SU-DHL-6 (cell line): ENCODE data around the gene LRRTM3.

Experiments
- CTCF ChIP-seq: fragments of 200-600 bp; sonication (generic); IDR thresholded peaks from one replicate; pipeline ENCODE4 v1.5.1; 2017; ENCODE audit warnings: antibody characterized with exemption, mild to moderate bottlenecking, low read length, moderate library complexity; ENCODE audit not compliant: insufficient read depth, poor library complexity, severe bottlenecking
- EZH2phosphoT487 ChIP-seq: fragments of 200-600 bp; sonication (generic), shearing (Covaris generic); conservative IDR thresholded peaks from 2 replicates; pipeline ENCODE4 v1.6.1; 2018; ENCODE audit warnings: mild to moderate bottlenecking, antibody characterized with exemption, low read length, moderate library complexity, mixed read lengths

- no peak for TF ChIP-seq CTCF
- no peak for TF ChIP-seq EZH2phosphoT487
Measured at GRCh38 chr10:67107670-67108069, 181.8 kb downstream of the LRRTM3 start.
